Esophagus (tissue), 2 donors: Measurements from ENCODE around the gene RRP8. TPM values are rescaled to one million over a fixed set of nuclear protein-coding genes. Genes with fewer than 3 reads are reported as not detected.
A peak's percentile ranks its signal among the peaks of the same experiment; 100 is the strongest.

ENCODE experiments used
- H3K27ac ChIP-seq, 2 donors: one replicate each; pipeline ENCODE4 v1.5.1; 2013; ENCODE audit warnings: low read depth in 2 of 2, mild to moderate bottlenecking in 2 of 2, inconsistent platforms in 1 of 2, low read length in 1 of 2, moderate library complexity in 1 of 2
- H3K27me3 ChIP-seq, 2 donors: one replicate each; pipeline ENCODE4 v1.6.1; 2013; ENCODE audit warnings: low read length in 2 of 2, control low read depth in 1 of 2, mild to moderate bottlenecking in 1 of 2; ENCODE audit not compliant: insufficient read depth in 2 of 2, control insufficient read depth in 1 of 2
- H3K36me3 ChIP-seq, 2 donors: one replicate each; pipeline ENCODE4 v1.6.1; 2013; ENCODE audit warnings: low read length in 1 of 2; ENCODE audit not compliant: control insufficient read depth in 2 of 2, insufficient read depth in 2 of 2
- H3K4me1 ChIP-seq, 2 donors: one replicate each; pipeline ENCODE4 v1.6.1; 2013; ENCODE audit warnings: low read length in 1 of 2; ENCODE audit not compliant: control insufficient read depth in 2 of 2, insufficient read depth in 2 of 2
- H3K4me3 ChIP-seq, 2 donors: one replicate each; pipeline ENCODE4 v1.5.1; 2013; ENCODE audit warnings: low read length in 2 of 2, mild to moderate bottlenecking in 2 of 2, low read depth in 1 of 2, moderate library complexity in 1 of 2
- H3K9me3 ChIP-seq, 2 donors: one replicate each; pipeline ENCODE4 v1.6.1; 2013; ENCODE audit warnings: mild to moderate bottlenecking in 2 of 2, low read depth in 1 of 2, low read length in 1 of 2, moderate library complexity in 1 of 2; ENCODE audit not compliant: control insufficient read depth in 2 of 2, insufficient read depth in 1 of 2
- WGBS, 2 donors: extraction: QIAGEN DNeasy Blood & Tissue Kit; methylation state at CpG; one replicate each; pipeline ENCODE4 v1.1.7; 2013; 5-methylcytosine and 5-hydroxymethylcytosine counted together
- polyA plus RNA-seq, 2 donors: library from polyadenylated mRNA; stranded (reverse); fragments of 200-250 nt; gene quantifications; one replicate each; pipeline ENCODE4 v1.2.3, GENCODE V29; 2013
- donor health status: healthy with polysubstance abuse.
- donor health status: Bipolar disorder and iron deficiency.

RRP8 gene
- polyA plus RNA-seq, 2 donors: 12.4 to 12.6 TPM

DNA sequence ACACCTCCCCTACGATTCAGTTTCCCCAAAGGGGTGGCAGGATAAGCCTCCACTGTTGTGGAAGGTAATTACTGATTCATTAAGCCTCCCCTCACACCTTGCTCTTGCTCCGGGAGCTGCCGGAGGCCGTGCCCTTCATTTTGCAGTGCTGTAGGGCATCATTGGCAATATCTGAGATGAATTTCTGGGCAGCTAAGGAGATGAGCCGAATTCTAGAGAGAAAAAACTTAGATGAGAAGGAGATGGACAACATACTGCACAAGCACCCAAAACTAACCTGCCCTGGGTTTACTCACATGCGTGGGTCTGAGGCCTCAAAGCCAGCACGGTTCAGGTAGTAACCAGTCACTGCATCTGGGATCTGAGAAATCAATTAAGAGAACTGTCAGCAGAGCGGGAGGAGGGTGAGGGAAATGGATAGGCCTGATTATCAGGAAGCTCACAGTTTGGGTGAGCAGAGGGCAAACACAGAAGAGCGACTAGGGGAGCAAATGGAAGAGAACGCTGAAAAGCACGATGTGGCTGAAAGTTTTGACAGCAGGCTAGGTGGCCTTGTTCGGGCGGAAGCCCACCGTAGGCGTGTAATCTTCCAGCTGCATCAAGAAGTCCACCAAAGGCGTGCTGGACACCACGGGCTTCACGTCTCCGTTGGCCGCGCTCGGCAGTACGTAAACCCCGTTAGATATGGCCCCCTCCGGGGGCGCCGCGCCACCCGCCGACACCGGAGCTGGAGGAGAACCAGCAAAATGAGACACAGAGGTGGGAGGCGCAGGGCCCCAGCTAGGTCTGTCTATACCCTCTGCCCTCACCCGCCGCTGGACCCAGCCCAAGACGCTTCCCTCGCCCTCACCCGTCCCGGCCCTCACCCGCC lies 7.9 kb upstream of the RRP8 start:
- H3K27ac ChIP-seq: peak overlapping the region; percentile 92 to 97
- WGBS, 2 donors: 9 to 12% methylated on average over 32 to 39 of the region's 39 CpGs
- peak overlapping the region; percentile 91 to 95 for H3K4me3 ChIP-seq
- H3K9me3 ChIP-seq: no peaks in the 10 kb centered on the region
- peaks cover 2 to 14% of the 10 kb centered on the region in 2 donors for H3K4me1 ChIP-seq
- peaks cover 13 to 47% of the 10 kb centered on the region in 2 donors for H3K36me3 ChIP-seq
- no peaks in the 10 kb centered on the region for H3K27me3 ChIP-seq

DNA sequence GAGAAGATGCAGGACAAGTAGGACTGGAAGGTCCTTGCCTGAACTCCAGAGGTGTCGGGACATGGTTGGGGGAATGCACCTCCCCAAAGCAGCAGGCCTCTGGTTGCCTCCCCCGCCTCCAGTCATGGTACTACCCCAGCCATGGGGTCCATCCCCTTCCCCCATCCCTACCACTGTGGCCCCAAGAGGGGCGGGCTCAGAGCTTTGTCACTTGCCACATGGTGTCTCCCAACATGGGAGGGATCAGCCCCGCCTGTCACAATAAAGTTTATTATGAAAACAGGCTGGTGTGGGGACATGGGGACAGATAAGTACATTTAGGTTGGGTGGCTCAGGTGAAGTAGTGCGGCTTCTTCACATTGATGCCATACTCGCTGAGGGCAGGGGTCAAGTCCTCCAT lies 7.2 kb upstream of the RRP8 start:
- peak overlapping the region; percentile 16 to 97 for H3K27ac ChIP-seq
- peak overlapping the region in 1 of 2 donors; percentile 91 for H3K4me3 ChIP-seq
- peaks cover 2 to 14% of the 10 kb centered on the region in 2 donors for H3K4me1 ChIP-seq
- 89 to 91% methylated on average over 6 of the region's 6 CpGs for WGBS, 2 donors
- no peaks in the 10 kb centered on the region for H3K27me3 ChIP-seq
- H3K36me3 ChIP-seq: peaks cover 13 to 41% of the 10 kb centered on the region in 2 donors
- no peaks in the 10 kb centered on the region for H3K9me3 ChIP-seq

GRCh38 chr11:6609502-6610015 lies 6.1 kb upstream of the RRP8 start:
- Histone ChIP-seq H3K27me3 (no peaks in the 10 kb centered on the region), H3K9me3 (no peaks in the 10 kb centered on the region), H3K36me3 (peaks cover 13 to 33% of the 10 kb centered on the region in 2 donors), H3K4me1 (peaks cover 2 to 14% of the 10 kb centered on the region in 2 donors), H3K4me3 (no peak overlapping the region), H3K27ac (peak overlapping the region in 1 of 2 donors; percentile 97)
- WGBS, 2 donors: 79 to 82% methylated on average over 8 of the region's 8 CpGs

DNA sequence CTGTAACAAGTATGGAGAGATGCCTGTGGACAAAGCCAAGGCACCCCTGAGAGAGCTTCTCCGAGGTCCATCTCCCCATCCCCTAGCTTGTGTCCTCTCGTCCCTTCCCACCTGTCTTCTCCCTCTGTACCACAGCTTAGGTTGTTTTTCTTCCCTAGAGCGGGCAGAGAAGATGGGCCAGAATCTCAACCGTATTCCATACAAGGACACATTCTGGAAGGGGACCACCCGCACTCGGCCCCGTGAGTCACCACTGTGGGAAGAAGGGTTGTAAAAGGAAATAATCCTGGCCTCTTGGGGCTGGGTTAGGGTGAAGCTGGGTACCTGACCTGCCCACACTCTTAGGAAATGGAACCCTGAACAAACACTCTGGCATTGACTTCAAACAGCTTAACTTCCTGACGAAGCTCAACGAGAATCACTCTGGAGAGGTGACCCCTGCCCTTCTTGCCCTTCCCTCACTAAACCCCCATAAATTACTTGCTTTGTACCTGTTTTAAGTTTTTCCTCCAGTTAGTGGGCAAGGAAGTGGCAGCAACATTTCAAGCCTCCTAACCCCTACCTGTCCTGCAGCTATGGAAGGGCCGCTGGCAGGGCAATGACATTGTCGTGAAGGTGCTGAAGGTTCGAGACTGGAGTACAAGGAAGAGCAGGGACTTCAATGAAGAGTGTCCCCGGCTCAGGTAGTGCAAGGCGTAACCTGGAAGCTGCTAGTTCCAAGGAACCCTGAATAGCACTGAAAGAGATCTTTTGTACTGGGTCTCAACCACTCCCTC lies 5.5 kb upstream of the RRP8 start:
- Histone ChIP-seq H3K9me3 (no peaks in the 10 kb centered on the region), H3K27ac (peak overlapping the region; percentile 38 to 77), H3K4me1 (peaks cover 2 to 14% of the 10 kb centered on the region in 2 donors), H3K36me3 (peaks cover 13 to 33% of the 10 kb centered on the region in 2 donors), H3K27me3 (no peaks in the 10 kb centered on the region), H3K4me3 (no peak overlapping the region)
- 81 to 83% methylated on average over 14 of the region's 14 CpGs for WGBS, 2 donors

DNA sequence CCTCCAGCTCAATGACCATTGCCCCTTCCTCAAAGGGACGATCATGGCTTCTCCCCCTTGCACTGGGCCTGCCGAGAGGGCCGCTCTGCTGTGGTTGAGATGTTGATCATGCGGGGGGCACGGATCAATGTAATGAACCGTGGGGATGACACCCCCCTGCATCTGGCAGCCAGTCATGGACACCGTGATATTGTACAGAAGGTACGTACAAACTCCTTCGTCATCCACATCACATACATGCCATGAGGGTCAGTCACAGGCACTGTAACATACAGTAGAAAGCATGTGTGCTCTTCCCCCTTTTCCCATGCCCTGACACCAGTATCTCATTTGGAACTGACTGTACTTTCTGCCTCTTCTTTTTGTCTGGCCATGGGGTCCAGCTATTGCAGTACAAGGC lies 4.6 kb upstream of the RRP8 start:
- H3K4me3 ChIP-seq: no peak overlapping the region
- WGBS, 2 donors: 91 to 92% methylated on average over 9 of the region's 9 CpGs
- no peaks in the 10 kb centered on the region for H3K27me3 ChIP-seq
- H3K36me3 ChIP-seq: peaks cover 13 to 33% of the 10 kb centered on the region in 2 donors
- peaks cover 2 to 14% of the 10 kb centered on the region in 2 donors for H3K4me1 ChIP-seq
- no peaks in the 10 kb centered on the region for H3K9me3 ChIP-seq
- peak overlapping the region; percentile 45 to 77 for H3K27ac ChIP-seq

GRCh38 chr11:6607190-6607795 lies 3.9 kb upstream of the RRP8 start:
- H3K27ac ChIP-seq: peak overlapping the region; percentile 89 to 93
- H3K4me1 ChIP-seq: peaks cover 2 to 14% of the 10 kb centered on the region in 2 donors
- H3K36me3 ChIP-seq: peaks cover 13 to 33% of the 10 kb centered on the region in 2 donors
- H3K4me3 ChIP-seq: no peak overlapping the region
- H3K9me3 ChIP-seq: no peaks in the 10 kb centered on the region
- no peaks in the 10 kb centered on the region for H3K27me3 ChIP-seq

DNA sequence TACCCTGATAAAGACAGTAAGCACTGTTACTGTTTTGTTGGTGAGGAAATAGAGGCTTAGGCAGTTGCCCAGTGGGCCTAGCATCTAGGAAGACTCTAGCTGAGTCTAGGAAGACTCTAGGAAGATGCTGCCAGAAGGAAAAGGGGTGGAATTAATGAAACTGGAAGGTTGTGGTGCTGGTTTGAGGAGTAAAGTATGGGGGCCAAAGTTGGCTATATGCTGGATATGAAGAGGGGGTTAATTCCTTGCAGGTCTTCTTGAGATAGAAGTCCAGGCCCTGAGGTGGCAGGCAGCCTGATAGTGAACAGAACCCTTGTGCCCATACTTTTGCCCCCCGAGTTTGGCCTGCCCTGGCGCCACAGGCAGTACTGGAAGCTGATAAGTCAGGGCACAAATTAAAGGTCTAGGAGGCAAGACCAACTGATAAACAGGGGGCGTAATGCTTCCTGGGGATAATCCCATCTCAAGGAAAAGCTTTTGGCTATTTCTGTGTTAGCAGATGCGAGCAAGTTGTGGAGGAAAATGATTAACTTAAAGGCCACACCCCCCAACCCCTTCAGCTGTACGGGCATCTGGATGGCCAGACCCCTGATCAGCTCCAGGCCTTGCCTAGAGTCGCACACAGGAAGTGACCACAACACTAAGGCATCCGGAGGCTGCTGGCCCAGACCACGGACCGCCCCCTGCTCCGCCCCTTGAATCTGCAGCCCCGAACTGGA lies 3.2 kb upstream of the RRP8 start:
- Histone ChIP-seq H3K4me3 (no peak overlapping the region), H3K4me1 (peaks cover 7 to 18% of the 10 kb centered on the region in 2 donors), H3K27me3 (no peaks in the 10 kb centered on the region)

DNA sequence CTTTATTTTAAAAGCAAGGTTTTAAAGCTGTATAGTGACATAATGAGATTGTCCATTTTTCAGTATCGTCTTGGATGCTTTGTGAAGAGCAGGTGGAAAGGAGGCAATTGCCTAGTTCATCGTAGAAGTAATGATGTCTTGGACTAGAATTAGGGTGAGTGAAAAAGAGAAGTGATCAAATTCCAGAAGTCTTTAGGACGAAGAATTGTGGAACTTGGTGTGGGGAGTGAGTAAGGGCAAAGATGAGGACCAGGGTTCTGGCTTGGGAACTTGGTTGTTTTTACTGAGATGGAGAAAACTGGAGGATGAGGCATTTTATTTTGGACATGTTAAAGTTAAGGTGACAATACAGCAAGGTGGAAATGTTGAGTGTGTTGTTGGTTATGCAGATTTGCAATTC lies 1.4 kb upstream of the RRP8 start:
- Histone ChIP-seq H3K27me3 (no peaks in the 10 kb centered on the region), H3K9me3 (no peaks in the 10 kb centered on the region), H3K36me3 (peaks cover 13 to 33% of the 10 kb centered on the region in 2 donors), H3K27ac (peak overlapping the region in 1 of 2 donors; percentile 96), H3K4me1 (peaks cover 6 to 13% of the 10 kb centered on the region in 2 donors), H3K4me3 (peak overlapping the region; percentile 85 to 96)
- 33% methylated on average over 3 of the region's 3 CpGs for WGBS, 2 donors

More for the DNA sequence above, 3.2 kb upstream of the RRP8 start:
- peaks cover 13 to 33% of the 10 kb centered on the region in 2 donors for H3K36me3 ChIP-seq
- peak overlapping the region; percentile 89 to 93 for H3K27ac ChIP-seq
- 14 to 18% methylated on average over 11 of the region's 11 CpGs for WGBS, 2 donors
- H3K9me3 ChIP-seq: no peaks in the 10 kb centered on the region
